ES-I3 (cell line): ENCODE data around the gene RASSF5.
"Not testable (repeated sequence)": the region's sequence is repeated elsewhere in the genome, so short reads cannot be mapped to it uniquely, and the experiment has no call there.

Experiments used
- H3K36me3 ChIP-seq: 2 replicates; pipeline ENCODE4 v1.6.1; 2013; ENCODE audit warnings: mild to moderate bottlenecking, low read length, control low read depth, moderate library complexity; ENCODE audit not compliant: insufficient read depth
- H3K4me1 ChIP-seq: 2 replicates; pipeline ENCODE4 v1.6.1; 2013; ENCODE audit warnings: mild to moderate bottlenecking, control low read depth, low read length; ENCODE audit not compliant: insufficient read depth
- H3K9ac ChIP-seq: 2 replicates; pipeline ENCODE4 v1.6.1; 2013; ENCODE audit warnings: low read depth, mild to moderate bottlenecking, low read length, moderate library complexity
- H3K9me3 ChIP-seq: 2 replicates; pipeline ENCODE4 v1.6.1; 2013; ENCODE audit warnings: mild to moderate bottlenecking, low read length, moderate library complexity; ENCODE audit not compliant: control insufficient read depth, insufficient read depth

Gene RASSF5

GRCh38 chr1:206482611-206483010, 24.7 kb upstream of the RASSF5 start:
- Histone ChIP-seq H3K4me1 (peaks cover 9% of the 10 kb centered on the region; the same call in 1 of the 2 replicates), H3K9ac (no peak overlapping the region), H3K9me3 (no peaks in the 10 kb centered on the region), H3K36me3 (no peaks in the 10 kb centered on the region)

DNA sequence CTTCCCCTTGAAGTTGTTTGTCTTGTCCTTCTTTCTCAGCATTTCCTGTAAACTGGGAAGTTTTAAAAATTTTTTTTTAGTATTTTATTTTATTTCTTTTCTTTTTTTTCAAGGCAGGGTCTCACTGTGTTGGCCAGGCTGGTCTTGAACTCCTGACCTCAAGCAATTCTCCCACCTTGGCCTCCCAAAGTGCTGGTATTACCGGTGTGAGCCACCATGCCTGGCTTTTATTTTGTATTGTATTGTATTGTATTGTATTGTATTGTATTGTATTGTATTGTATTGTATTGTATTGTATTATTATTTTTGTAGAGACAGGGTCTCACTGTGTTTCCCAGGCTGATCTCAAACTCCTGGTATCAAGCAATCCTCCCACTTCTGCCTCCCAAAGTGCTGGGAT, 23.5 kb upstream of the RASSF5 start:
- not testable (repeated sequence) for H3K4me1 ChIP-seq, H3K36me3 ChIP-seq, H3K9me3 ChIP-seq, H3K9ac ChIP-seq

GRCh38 chr1:206484901-206485300, 22.4 kb upstream of the RASSF5 start:
- Histone ChIP-seq H3K36me3 (no peaks in the 10 kb centered on the region), H3K4me1 (peaks cover 9% of the 10 kb centered on the region; the same call in 1 of the 2 replicates), H3K9me3 (no peaks in the 10 kb centered on the region), H3K9ac (no peak overlapping the region)

GRCh38 chr1:206486995-206487788, 20.1 kb upstream of the RASSF5 start:
- Histone ChIP-seq H3K9ac (no peak overlapping the region), H3K9me3 (no peaks in the 10 kb centered on the region), H3K4me1 (no peaks in the 10 kb centered on the region; the same call in 1 of the 2 replicates), H3K36me3 (peaks cover 4% of the 10 kb centered on the region)

GRCh38 chr1:206487970-206488369, 19.4 kb upstream of the RASSF5 start:
- no peak overlapping the region for H3K9ac ChIP-seq
- H3K9me3 ChIP-seq, result no peaks in the 10 kb centered on the region
- peaks cover 4% of the 10 kb centered on the region for H3K36me3 ChIP-seq
- no peaks in the 10 kb centered on the region; the same call in 1 of the 2 replicates for H3K4me1 ChIP-seq

DNA sequence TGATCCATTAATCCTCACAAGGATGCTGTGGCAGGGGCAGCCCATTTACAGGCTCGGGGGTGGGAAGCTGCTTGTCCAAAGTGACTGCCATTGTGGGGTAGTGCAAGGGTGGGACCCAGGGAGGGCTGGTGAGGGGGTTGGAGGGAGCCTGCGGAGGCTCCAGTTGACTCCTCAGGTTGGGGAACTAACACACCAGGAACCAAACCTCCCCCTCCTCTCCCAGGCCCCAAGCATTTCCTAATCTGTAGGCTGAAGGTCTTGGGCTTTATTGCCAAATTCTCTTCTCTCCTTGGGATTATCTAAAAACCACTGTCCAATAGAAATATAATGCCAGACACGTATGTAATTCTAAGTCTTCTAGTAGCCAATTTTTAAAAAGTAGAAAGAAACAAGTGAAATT, 18.9 kb upstream of the RASSF5 start:
- no peaks in the 10 kb centered on the region for H3K9me3 ChIP-seq
- no peak overlapping the region for H3K9ac ChIP-seq
- peaks cover 4% of the 10 kb centered on the region for H3K36me3 ChIP-seq
- no peaks in the 10 kb centered on the region; the same call in 1 of the 2 replicates for H3K4me1 ChIP-seq

DNA sequence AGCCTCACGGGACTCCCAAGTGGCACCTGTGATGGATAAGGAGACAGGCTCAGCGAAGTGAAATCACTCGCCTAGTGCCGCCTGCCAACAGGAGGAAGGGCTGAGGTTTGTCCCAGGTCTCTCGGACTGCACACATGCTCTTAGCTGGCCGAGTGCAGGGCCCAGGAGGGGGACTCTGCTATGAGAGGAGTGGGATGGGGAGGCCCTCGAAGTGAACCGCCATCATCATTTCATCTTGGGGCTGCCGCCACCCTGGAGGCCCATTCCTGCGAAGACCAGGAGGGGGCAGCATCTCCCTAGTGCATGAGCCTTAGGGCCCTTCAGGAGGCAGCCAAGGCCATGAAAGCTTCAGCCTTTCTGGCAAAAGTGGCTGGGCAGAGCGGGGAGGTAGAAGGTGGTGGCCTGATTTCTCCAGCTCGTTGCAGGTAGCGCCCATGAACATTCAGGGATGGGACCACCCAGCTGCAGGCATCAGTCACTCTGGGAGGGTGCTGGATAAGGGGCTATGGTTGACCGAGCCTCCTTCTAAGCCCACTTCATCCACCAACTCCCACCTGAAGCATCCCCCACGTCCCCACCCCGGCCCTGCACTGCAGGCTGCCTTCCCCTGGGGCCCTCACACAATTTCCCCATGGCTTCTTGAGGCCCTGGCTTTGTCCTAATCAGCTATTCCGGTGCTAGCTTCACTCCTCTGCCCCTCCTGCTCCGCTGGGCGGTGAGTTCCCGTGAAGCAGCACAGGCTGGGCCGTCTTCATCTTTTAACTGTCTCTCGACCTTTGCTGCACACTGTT, 17.2 kb upstream of the RASSF5 start:
- Histone ChIP-seq H3K9ac (no peak overlapping the region), H3K36me3 (peaks cover 4% of the 10 kb centered on the region), H3K9me3 (no peaks in the 10 kb centered on the region), H3K4me1 (no peaks in the 10 kb centered on the region; the same call in 1 of the 2 replicates)

- Histone ChIP-seq H3K4me1 (no peaks in the 10 kb centered on the region; the same call in 1 of the 2 replicates), H3K36me3 (peaks cover 4% of the 10 kb centered on the region), H3K9me3 (no peaks in the 10 kb centered on the region), H3K9ac (no peak overlapping the region)
Observed at GRCh38 chr1:206490771-206491405, 16.4 kb upstream of the RASSF5 start.

DNA sequence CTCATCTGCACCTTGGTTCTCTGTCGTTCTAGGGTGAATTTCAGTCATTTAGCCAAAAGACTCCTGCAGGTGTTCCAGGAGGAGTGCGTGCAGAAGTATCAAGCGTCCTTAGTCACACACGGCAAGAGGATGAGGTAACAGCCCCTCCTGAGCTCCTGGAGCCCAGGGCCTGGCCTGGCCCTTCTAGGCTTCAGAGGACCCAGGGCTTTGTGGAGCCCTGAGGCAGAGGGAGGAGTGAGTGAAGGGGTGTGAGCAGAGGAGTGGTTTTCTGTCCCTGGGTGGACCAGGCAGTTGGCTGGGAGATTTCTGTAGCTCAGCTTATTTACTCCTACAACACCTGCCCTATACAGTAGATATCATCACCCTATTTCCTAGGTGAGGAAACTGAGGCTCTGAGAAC, 15.7 kb upstream of the RASSF5 start:
- Histone ChIP-seq H3K9me3 (no peaks in the 10 kb centered on the region), H3K36me3 (peaks cover 4% of the 10 kb centered on the region), H3K4me1 (no peaks in the 10 kb centered on the region; the same call in 1 of the 2 replicates), H3K9ac (no peak overlapping the region)

- no peak overlapping the region for H3K9ac ChIP-seq
- H3K9me3 ChIP-seq, result no peaks in the 10 kb centered on the region
- peaks cover 4% of the 10 kb centered on the region for H3K36me3 ChIP-seq
- no peaks in the 10 kb centered on the region; the same call in 1 of the 2 replicates for H3K4me1 ChIP-seq
Observed at GRCh38 chr1:206492589-206492988, 14.7 kb upstream of the RASSF5 start.

DNA sequence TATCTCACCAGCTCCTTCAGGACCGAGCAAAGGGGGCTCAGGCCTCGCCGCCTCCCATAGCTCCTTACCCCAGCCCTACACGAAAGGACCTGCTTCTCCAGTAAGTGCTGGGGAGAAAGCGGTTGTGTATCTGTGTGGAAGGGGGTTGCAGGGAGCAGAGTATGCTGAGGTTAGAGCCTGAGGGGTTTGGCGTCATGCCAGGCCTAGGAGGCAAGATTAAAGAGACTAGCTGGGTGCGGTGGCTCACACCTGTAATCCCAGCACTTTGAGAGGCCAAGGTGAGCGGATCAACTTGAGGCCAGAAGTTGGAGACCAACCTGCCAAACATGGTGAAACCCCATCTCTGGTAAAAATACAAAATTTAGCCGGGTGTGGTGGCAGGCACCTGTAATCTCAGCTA, 14.1 kb upstream of the RASSF5 start:
- Histone ChIP-seq H3K4me1 (peaks cover under 1% of the 10 kb centered on the region; the same call in 1 of the 2 replicates), H3K9me3 (no peaks in the 10 kb centered on the region), H3K9ac (no peak overlapping the region), H3K36me3 (peaks cover 4% of the 10 kb centered on the region)

- peaks cover 8% of the 10 kb centered on the region; the same call in 1 of the 2 replicates for H3K4me1 ChIP-seq
- H3K36me3 ChIP-seq, result peaks cover 4% of the 10 kb centered on the region
- H3K9ac ChIP-seq, result no peak overlapping the region
Observed at GRCh38 chr1:206495011-206495461, 12.3 kb upstream of the RASSF5 start.

GRCh38 chr1:206495493-206496046, 11.8 kb upstream of the RASSF5 start:
- Histone ChIP-seq H3K4me1 (peaks cover 8% of the 10 kb centered on the region; the same call in 1 of the 2 replicates), H3K9ac (no peak overlapping the region), H3K9me3 (no peaks in the 10 kb centered on the region), H3K36me3 (peaks cover 4% of the 10 kb centered on the region)

More at GRCh38 chr1:206495011-206495461, 12.3 kb upstream of the RASSF5 start:
- no peaks in the 10 kb centered on the region for H3K9me3 ChIP-seq
